Endothelial cell of umbilical vein (primary cell): ENCODE results near the gene ACYP2. TPM values are rescaled to one million over a fixed set of nuclear protein-coding genes. Genes with fewer than 3 reads are reported as not detected.
"Not testable (repeated sequence)": the region's sequence is repeated elsewhere in the genome, so short reads cannot be mapped to it uniquely, and the experiment has no call there.

Experiments used
- BruUV-seq: library from RNA; stranded (reverse); fragments of 400-500 nt; replicated peaks from 2 replicates; lab custom pipeline; 2021; lab: Mats Ljungman, UMichigan
- CTCF ChIA-PET: fragments of 300-600, 350-600 bp; sonication (Branson Sonifier 250); formaldehyde crosslinking; loops from one replicate; lab custom pipeline; 2021; ENCODE audit warnings: antibody characterized with exemption, inconsistent platforms; lab: Charles Lee
- POLR2A ChIA-PET: fragments of 300-600, 350-600 bp; sonication (Branson Sonifier 250); formaldehyde crosslinking; loops from one replicate; lab custom pipeline; 2021; ENCODE audit warnings: antibody characterized with exemption, inconsistent platforms; lab: Charles Lee
- DNase-seq: peaks from one replicate; pipeline ENCODE4 v3.0.0-alpha.2; 2011; ENCODE audit warnings: low read depth, low spot score
- FAIRE-seq: peaks from 2 replicates; lab custom pipeline; 2011; peaks lifted over from hg19 to GRCh38; lab: Jason Lieb, UNC
- H2AFZ ChIP-seq: 2 replicates; pipeline ENCODE4 v1.6.0; 2012; ENCODE audit warnings: low read depth, low read length, control low read depth, inconsistent platforms
- H3K27ac ChIP-seq: 2 replicates; pipeline ENCODE4 v1.5.1; 2011; ENCODE audit warnings: low read depth, mild to moderate bottlenecking, control low read depth, low read length, moderate library complexity; ENCODE audit not compliant: insufficient read depth
- H3K27me3 ChIP-seq, 2 experiments: 2 replicates each; pipeline versions ENCODE4 v1.6.0 to v1.6.1; 2011; ENCODE audit warnings: low read length in 2 of 2, mixed read lengths in 1 of 2; ENCODE audit not compliant: control insufficient read depth in 2 of 2, insufficient read depth in 2 of 2
- H3K36me3 ChIP-seq, 2 experiments: 2 replicates in 1 of 2; 3 replicates in 1 of 2; pipeline ENCODE4 v1.5.1; 2011; ENCODE audit warnings: low read length in 2 of 2, mild to moderate bottlenecking in 1 of 2, moderate library complexity in 1 of 2; ENCODE audit not compliant: control insufficient read depth in 2 of 2, insufficient read depth in 2 of 2; ENCODE audit errors: extremely low read depth in 1 of 2
- H3K4me1 ChIP-seq: 3 replicates; pipeline ENCODE4 v1.5.1; 2011; ENCODE audit warnings: mild to moderate bottlenecking, low read length; ENCODE audit not compliant: control insufficient read depth, insufficient read depth; ENCODE audit errors: extremely low read depth
- H3K4me2 ChIP-seq: 2 replicates; pipeline ENCODE4 v1.6.1; 2011; ENCODE audit warnings: low read length, control low read depth, mixed read lengths; ENCODE audit not compliant: insufficient read depth
- H3K4me3 ChIP-seq, 3 experiments: fragments of 200-600 bp in 1 of 3; sonication (generic), shearing (Covaris generic) in 1 of 3; replicated peaks in 1 of 3; 2 replicates each; pipeline ENCODE4 v1.5.1; 2011 to 2016; ENCODE audit warnings: control low read depth in 3 of 3, low read length in 3 of 3, mild to moderate bottlenecking in 2 of 3, inconsistent platforms in 1 of 3, low read depth in 1 of 3, moderate library complexity in 1 of 3; ENCODE audit not compliant: insufficient read depth in 1 of 3
- H3K79me2 ChIP-seq: 2 replicates; pipeline ENCODE4 v1.6.0; 2012; ENCODE audit warnings: low read length, inconsistent platforms; ENCODE audit not compliant: control insufficient read depth, insufficient read depth
- H3K9ac ChIP-seq: replicated peaks from 2 replicates; pipeline ENCODE3; 2011; ENCODE audit warnings: low read length, control low read depth; ENCODE audit not compliant: insufficient read depth; ENCODE audit errors: extremely low read depth
- H3K9me1 ChIP-seq: replicated peaks from 3 replicates; pipeline ENCODE4 v1.6.0; 2011; ENCODE audit warnings: mild to moderate bottlenecking, low read length; ENCODE audit not compliant: control insufficient read depth, insufficient read depth; ENCODE audit errors: extremely low read depth
- H3K9me3 ChIP-seq: replicated peaks from 2 replicates; pipeline ENCODE4 v1.5.1; 2012; ENCODE audit warnings: low read length, inconsistent platforms; ENCODE audit not compliant: control insufficient read depth, insufficient read depth
- H4K20me1 ChIP-seq: replicated peaks from 2 replicates; pipeline ENCODE3; 2011; ENCODE audit warnings: mild to moderate bottlenecking, low read length; ENCODE audit not compliant: control insufficient read depth, insufficient read depth; ENCODE audit errors: extremely low read depth
- EZH2 ChIP-seq: IDR thresholded peaks from 2 replicates; pipeline ENCODE4 v1.6.1; 2012; ENCODE audit warnings: borderline replicate concordance, low read depth, mild to moderate bottlenecking, moderate library complexity, low read length, inconsistent platforms; ENCODE audit not compliant: severe bottlenecking
- FOS ChIP-seq: IDR thresholded peaks from 2 replicates; pipeline ENCODE4 v1.6.1; 2011; ENCODE audit warnings: mild to moderate bottlenecking, low read length, moderate library complexity, borderline replicate concordance; ENCODE audit not compliant: insufficient read depth
- GATA2 ChIP-seq: IDR thresholded peaks from 2 replicates; pipeline ENCODE4 v1.7.0; 2011; ENCODE audit warnings: low read depth, mild to moderate bottlenecking, moderate library complexity, mixed read lengths, low read length; ENCODE audit not compliant: insufficient read length, insufficient read depth
- JUN ChIP-seq: IDR thresholded peaks from 2 replicates; pipeline ENCODE4 v1.6.1; 2011; ENCODE audit warnings: borderline replicate concordance, low read depth; ENCODE audit not compliant: insufficient read length, insufficient read depth
- MYC ChIP-seq: IDR thresholded peaks from one replicate; pipeline ENCODE4 v1.6.1; 2011; ENCODE audit warnings: mild to moderate bottlenecking, low read depth, low read length
- POLR2A ChIP-seq: IDR thresholded peaks from 2 replicates; pipeline ENCODE4 v1.6.1; 2012; ENCODE audit warnings: low read depth, mild to moderate bottlenecking, control low read depth, low read length
- POLR2AphosphoS5 ChIP-seq: IDR thresholded peaks from 2 replicates; pipeline ENCODE4 v1.6.1; 2012; ENCODE audit warnings: low read depth, mild to moderate bottlenecking, control low read depth, low read length, moderate library complexity; ENCODE audit not compliant: insufficient read depth
- dilution Hi-C: fragments of 300-500 bp; cut with MboI; formaldehyde crosslinking; loops from one replicate; pipeline ENCODE4 v1.15.0; 2019; ENCODE audit warnings: low sequenced_read_pairs; ENCODE audit not compliant: extremely low pct_ligation_motif_present
- intact Hi-C: fragments of 100-400 bp; cut with micrococcal nuclease; formaldehyde crosslinking; loops from one replicate; pipeline ENCODE4 v1.10.0; 2022
- polyA plus RNA-seq, 4 experiments: library from polyadenylated mRNA; depleted of rRNA in 3 of 4; stranded (reverse) in 3 of 4; unstranded in 1 of 4; fragments of >200 nt; gene quantifications; 2 replicates each; pipeline versions ENCODE4 v1.2.1 to v1.2.3, GENCODE V29; 2011 to 2012; ENCODE audit warnings: missing spikeins in 1 of 4
- total RNA-seq: library from RNA; stranded (reverse); gene quantifications from 2 replicates; pipeline ENCODE4 v1.2.3, GENCODE V29; 2021
- TF ChIP-seq, protein P1 (sequence below): IDR thresholded peaks from 2 replicates; pipeline ENCODE4 v1.6.1; 2011; ENCODE audit not compliant: insufficient read depth, insufficient read length
- TF ChIP-seq, protein P2 (sequence below), 2 donors: IDR thresholded peaks; 1 replicate in 1 of 2; 2 replicates in 1 of 2; pipeline ENCODE4 v1.5.1; 2011; ENCODE audit warnings: low read length in 2 of 2, mild to moderate bottlenecking in 2 of 2, moderate library complexity in 2 of 2, control low read depth in 1 of 2, inconsistent platforms in 1 of 2, low read depth in 1 of 2; ENCODE audit not compliant: insufficient read depth in 1 of 2; ENCODE audit errors: extremely low read depth in 1 of 2

The ACYP2 gene
- total and polyA plus RNA-seq, 2 donors (not counting 3 experiments of a cell fraction or from before 2014, with no cell fraction given): 3.9 to 7.9 TPM

- no TSS peak for BruUV-seq
- H3K36me3 ChIP-seq: no peaks in the 10 kb centered on the region
- no peaks in the 10 kb centered on the region for H3K4me1 ChIP-seq
- no peak for TF ChIP-seq JUN
- TF ChIP-seq EZH2: no peak
- TF ChIP-seq GATA2: no peak
- no peak for TF ChIP-seq POLR2AphosphoS5
- TF ChIP-seq, protein P1, sequence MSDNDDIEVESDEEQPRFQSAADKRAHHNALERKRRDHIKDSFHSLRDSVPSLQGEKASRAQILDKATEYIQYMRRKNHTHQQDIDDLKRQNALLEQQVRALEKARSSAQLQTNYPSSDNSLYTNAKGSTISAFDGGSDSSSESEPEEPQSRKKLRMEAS: no peak
- no peak for TF ChIP-seq FOS
- TF ChIP-seq, protein P2, sequence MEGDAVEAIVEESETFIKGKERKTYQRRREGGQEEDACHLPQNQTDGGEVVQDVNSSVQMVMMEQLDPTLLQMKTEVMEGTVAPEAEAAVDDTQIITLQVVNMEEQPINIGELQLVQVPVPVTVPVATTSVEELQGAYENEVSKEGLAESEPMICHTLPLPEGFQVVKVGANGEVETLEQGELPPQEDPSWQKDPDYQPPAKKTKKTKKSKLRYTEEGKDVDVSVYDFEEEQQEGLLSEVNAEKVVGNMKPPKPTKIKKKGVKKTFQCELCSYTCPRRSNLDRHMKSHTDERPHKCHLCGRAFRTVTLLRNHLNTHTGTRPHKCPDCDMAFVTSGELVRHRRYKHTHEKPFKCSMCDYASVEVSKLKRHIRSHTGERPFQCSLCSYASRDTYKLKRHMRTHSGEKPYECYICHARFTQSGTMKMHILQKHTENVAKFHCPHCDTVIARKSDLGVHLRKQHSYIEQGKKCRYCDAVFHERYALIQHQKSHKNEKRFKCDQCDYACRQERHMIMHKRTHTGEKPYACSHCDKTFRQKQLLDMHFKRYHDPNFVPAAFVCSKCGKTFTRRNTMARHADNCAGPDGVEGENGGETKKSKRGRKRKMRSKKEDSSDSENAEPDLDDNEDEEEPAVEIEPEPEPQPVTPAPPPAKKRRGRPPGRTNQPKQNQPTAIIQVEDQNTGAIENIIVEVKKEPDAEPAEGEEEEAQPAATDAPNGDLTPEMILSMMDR (IDR thresholded peaks at IDR 0.05; ENCODE audit: extremely low read depth in 1 of 2, insufficient read depth in 1 of 2, low read depth in 1 of 2, low read length in 2 of 2): no peak
- TF ChIP-seq MYC: no peak
- no peak for TF ChIP-seq POLR2A
- H3K27me3 ChIP-seq: peaks cover 0 to 2% of the 10 kb centered on the region in 2 experiments
- no peak overlapping the region for H3K27ac ChIP-seq
- intact Hi-C loops: no loop called here
- H4K20me1 ChIP-seq: no peaks in the 10 kb centered on the region
- no peak overlapping the region for H2AFZ ChIP-seq
- no peak for DNase-seq
- no peak overlapping the region for H3K4me3 ChIP-seq
- FAIRE-seq: no peak
- H3K9me1 ChIP-seq: no peaks in the 10 kb centered on the region
- dilution Hi-C loops: no loop called here
- H3K9ac ChIP-seq: no peak overlapping the region
- no peaks in the 10 kb centered on the region for H3K9me3 ChIP-seq
- ChIA-PET POLR2A (no interaction called here), CTCF (interaction anchor here (1.5 kb wide), 1 partner anchor 11 kb away, joined by 3 read pairs; no protein-coding TSS in a partner anchor)
- H3K79me2 ChIP-seq: no peaks in the 10 kb centered on the region
- no peak overlapping the region for H3K4me2 ChIP-seq
Measured at GRCh38 chr2:54092940-54093339, 22.5 kb upstream of the ACYP2 start.

GRCh38 chr2:54095406-54095805 is 20.0 kb upstream of the ACYP2 start:
- FAIRE-seq, H2AFZ ChIP-seq, BruUV-seq, H3K27me3 ChIP-seq, H3K9ac ChIP-seq, intact Hi-C loops, H3K9me3 ChIP-seq, H3K4me3 ChIP-seq, H3K4me1 ChIP-seq, DNase-seq, H4K20me1 ChIP-seq, H3K79me2 ChIP-seq, CTCF ChIA-PET, H3K36me3 ChIP-seq, dilution Hi-C loops, H3K27ac ChIP-seq, POLR2A ChIA-PET, H3K4me2 ChIP-seq, H3K9me1 ChIP-seq: not testable (repeated sequence)

GRCh38 chr2:54096141-54096540 is 19.3 kb upstream of the ACYP2 start:
- H3K4me3 ChIP-seq, H4K20me1 ChIP-seq, H3K36me3 ChIP-seq, FAIRE-seq, DNase-seq, intact Hi-C loops, H2AFZ ChIP-seq, BruUV-seq, POLR2A ChIA-PET, H3K4me2 ChIP-seq, H3K79me2 ChIP-seq, H3K9ac ChIP-seq, H3K9me3 ChIP-seq, H3K9me1 ChIP-seq, H3K27ac ChIP-seq, dilution Hi-C loops, H3K4me1 ChIP-seq, H3K27me3 ChIP-seq: not testable (repeated sequence)
- CTCF ChIA-PET: interaction anchor here (1.8 kb wide), 1 partner anchor 11 kb away, joined by 10 read pairs; no protein-coding TSS in a partner anchor
